ENCODE data around the gene CCDC178.

GRCh38 chr18:33369711-33370449 lies 70.6 kb downstream of the CCDC178 start:
- TF ChIP-seq HDAC2 (IDR thresholded peaks at IDR 0.05) (no peak), SMC3 (IDR thresholded peaks at IDR 0.05) (no peak), EP300 (IDR thresholded peaks at IDR 0.05) (no peak), CTCF (IDR thresholded peaks at IDR 0.05) (no peak), NFE2L2 (conservative IDR thresholded peaks at IDR 0.05; ENCODE audit: low read length) (no peak), REST (IDR thresholded peaks at IDR 0.05) (no peak), CHD4 (IDR thresholded peaks at IDR 0.05; ENCODE audit: borderline replicate concordance) (no peak), POLR2A (IDR thresholded peaks at IDR 0.05; ENCODE audit: low read length) (no peak), USF2 (IDR thresholded peaks at IDR 0.05) (no peak), ESRRA (IDR thresholded peaks at IDR 0.05; ENCODE audit: borderline replicate concordance, low read length) (no peak), MYC (IDR thresholded peaks at IDR 0.05; ENCODE audit: borderline replicate concordance, low read length) (no peak), RFX5 (IDR thresholded peaks at IDR 0.05) (no peak)
